CD8-positive, alpha-beta memory T cell (primary cell): ENCODE results near the gene CLEC2L. TPM values are rescaled to one million over a fixed set of nuclear protein-coding genes. Genes with fewer than 3 reads are reported as not detected.

Experiments
- CTCF ChIA-PET: fragments of 350-600 bp; sonication (Branson Sonifier 250); formaldehyde crosslinking; loops from one replicate; lab custom pipeline; 2021; ENCODE audit warnings: antibody characterized with exemption; lab: Charles Lee
- POLR2A ChIA-PET: fragments of 350-600 bp; sonication (Branson Sonifier 250); formaldehyde crosslinking; loops from one replicate; lab custom pipeline; 2021; ENCODE audit warnings: antibody characterized with exemption; lab: Charles Lee
- DNase-seq, 5 donors: peaks; one replicate each; pipeline versions ENCODE4 v3.0.0 to v3.0.0-alpha.2; 2020 to 2022; ENCODE audit warnings: mixed read lengths in 1 of 5
- H3K27ac ChIP-seq: one replicate; pipeline ENCODE4 v1.7.0; 2013; ENCODE audit warnings: low read depth, mild to moderate bottlenecking, low read length, moderate library complexity
- H3K27me3 ChIP-seq: 2 replicates; pipeline ENCODE4 v1.7.0; 2013; ENCODE audit warnings: low read length, mild to moderate bottlenecking; ENCODE audit not compliant: insufficient read depth, poor library complexity, severe bottlenecking
- H3K36me3 ChIP-seq: 2 replicates; pipeline ENCODE4 v1.7.0; 2013; ENCODE audit warnings: mild to moderate bottlenecking, low read length, moderate library complexity; ENCODE audit not compliant: insufficient read depth
- H3K4me1 ChIP-seq: 2 replicates; pipeline ENCODE4 v1.7.0; 2013; ENCODE audit warnings: mild to moderate bottlenecking, low read length, moderate library complexity; ENCODE audit not compliant: insufficient read depth
- H3K4me3 ChIP-seq: 2 replicates; pipeline ENCODE4 v1.7.0; 2013; ENCODE audit warnings: mild to moderate bottlenecking, low read length
- H3K9me3 ChIP-seq: 2 replicates; pipeline ENCODE4 v1.7.0; 2013; ENCODE audit warnings: mild to moderate bottlenecking, low read length
- H3K27ac Mint-ChIP-seq, 8 donors: one replicate each; pipeline ENCODE4 v1.8.0; 2020 to 2021; ENCODE audit warnings: mixed read lengths in 8 of 8, mild to moderate bottlenecking in 6 of 8, inconsistent platforms in 3 of 8, moderate library complexity in 3 of 8
- H3K27me3 Mint-ChIP-seq, 2 donors: one replicate each; pipeline ENCODE4 v1.8.0; 2020 to 2021; ENCODE audit warnings: mixed read lengths in 2 of 2, mild to moderate bottlenecking in 1 of 2, moderate library complexity in 1 of 2
- H3K36me3 Mint-ChIP-seq, 3 donors: one replicate each; pipeline ENCODE4 v1.8.0; 2020 to 2021; ENCODE audit warnings: mixed read lengths in 3 of 3, inconsistent platforms in 1 of 3, mild to moderate bottlenecking in 1 of 3
- H3K4me1 Mint-ChIP-seq, 3 donors: one replicate each; pipeline ENCODE4 v1.8.0; 2020 to 2021; ENCODE audit warnings: mixed read lengths in 3 of 3, inconsistent platforms in 1 of 3, mild to moderate bottlenecking in 1 of 3
- H3K4me3 Mint-ChIP-seq, 7 donors: one replicate each; pipeline ENCODE4 v1.8.0; 2020 to 2021; ENCODE audit warnings: mixed read lengths in 7 of 7, mild to moderate bottlenecking in 6 of 7, moderate library complexity in 4 of 7, inconsistent platforms in 2 of 7
- H3K9me3 Mint-ChIP-seq, 5 donors: one replicate each; pipeline ENCODE4 v1.8.0; 2020 to 2022; ENCODE audit warnings: mixed read lengths in 5 of 5, mild to moderate bottlenecking in 3 of 5, moderate library complexity in 2 of 5, inconsistent platforms in 1 of 5
- polyA plus RNA-seq: library from polyadenylated mRNA; unstranded; fragments of 300-500 nt; fragmentation: Illumina TruSeq; gene quantifications from one replicate; pipeline ENCODE4 v1.2.3, GENCODE V29; 2021
- total RNA-seq, 2 experiments: library from RNA; stranded (reverse); gene quantifications; one replicate each; pipeline ENCODE4 v1.2.3, GENCODE V29; 2021

The CLEC2L gene
- total and polyA plus RNA-seq, 3 experiments from 2014 or later = not detected

DNA sequence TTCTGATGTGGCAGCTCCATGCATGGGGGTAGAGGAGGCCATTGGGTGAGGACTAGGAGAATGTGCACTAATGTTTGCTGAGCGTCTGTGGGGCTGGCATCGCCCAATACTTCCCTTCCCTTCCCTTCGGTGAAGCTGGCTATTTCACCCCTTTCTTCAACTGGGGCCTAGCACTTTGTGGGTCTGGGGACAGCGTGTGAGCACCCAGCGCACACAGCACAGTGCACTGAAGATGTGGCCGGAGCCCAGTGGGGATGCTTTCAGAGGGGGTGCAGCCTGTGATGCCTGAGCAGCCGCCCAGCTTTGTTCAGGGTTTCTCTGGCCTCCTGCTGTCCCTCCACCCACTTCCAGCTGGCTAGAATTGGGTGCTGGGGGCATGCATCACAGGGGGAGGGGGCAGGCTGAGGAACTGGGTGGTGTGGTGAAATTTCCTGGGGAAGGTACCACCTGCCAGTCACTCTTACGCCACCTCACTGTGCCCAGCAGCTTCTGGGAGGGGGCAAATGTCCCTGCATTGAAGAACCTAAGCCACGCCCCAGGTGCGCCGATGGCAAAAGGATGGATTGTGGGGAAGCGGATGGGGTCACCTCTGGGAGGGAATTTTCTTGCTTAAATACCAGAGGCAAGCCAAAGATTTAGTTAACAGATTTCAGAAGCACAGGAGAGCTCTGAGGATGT, 45.5 kb downstream of the CLEC2L start:
- ChIA-PET CTCF (no interaction called here), POLR2A (no interaction called here)
- H3K36me3 ChIP-seq = peaks cover 3% of the 10 kb centered on the region
- H3K27ac ChIP-seq = no peak overlapping the region
- Mint-ChIP-seq H3K27ac (no peak overlapping the region), H3K4me1 (peaks cover 5 to 27% (median 13%) of the 10 kb centered on the region in 3 donors), H3K9me3 (no peaks in the 10 kb centered on the region), H3K4me3 (no peak overlapping the region), H3K36me3 (peaks cover 0 to 29% (median 3%) of the 10 kb centered on the region in 3 donors), H3K27me3 (peaks cover 0 to 1% of the 10 kb centered on the region in 2 donors)
- H3K27me3 ChIP-seq = no peaks in the 10 kb centered on the region
- no peak for DNase-seq
- H3K4me1 ChIP-seq = no peaks in the 10 kb centered on the region
- H3K9me3 ChIP-seq = no peaks in the 10 kb centered on the region
- H3K4me3 ChIP-seq = no peak overlapping the region

DNA sequence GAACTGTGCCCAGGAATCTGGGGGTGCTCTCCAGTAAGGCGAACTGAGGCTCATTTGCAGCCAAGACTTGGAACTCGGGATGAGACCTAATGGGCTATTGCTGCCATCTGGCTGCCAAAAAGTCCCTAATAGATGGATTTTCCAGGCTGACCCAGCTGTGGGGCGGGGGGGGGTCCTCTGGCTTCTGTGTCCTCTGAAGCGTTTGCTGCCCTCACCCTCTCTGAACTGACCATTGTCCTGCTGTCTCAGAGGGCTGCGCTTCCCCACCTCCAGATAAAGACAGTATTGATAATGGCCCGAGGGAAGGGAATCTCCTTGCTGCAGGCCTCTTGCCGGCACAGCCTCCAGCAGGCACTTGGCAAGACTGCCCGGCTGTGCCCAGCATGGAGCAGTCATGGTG, 46.6 kb downstream of the CLEC2L start:
- Mint-ChIP-seq H3K36me3 (peaks cover 0 to 40% (median 1%) of the 10 kb centered on the region in 3 donors), H3K27me3 (peaks cover 0 to 1% of the 10 kb centered on the region in 2 donors), H3K27ac (no peak overlapping the region), H3K4me1 (peaks cover 5 to 16% (median 10%) of the 10 kb centered on the region in 3 donors), H3K9me3 (no peaks in the 10 kb centered on the region), H3K4me3 (no peak overlapping the region)
- H3K27ac ChIP-seq = no peak overlapping the region
- H3K4me3 ChIP-seq = no peak overlapping the region
- DNase-seq = no peak
- no peaks in the 10 kb centered on the region for H3K9me3 ChIP-seq
- no peaks in the 10 kb centered on the region for H3K4me1 ChIP-seq
- POLR2A ChIA-PET = no interaction called here
- no peaks in the 10 kb centered on the region for H3K27me3 ChIP-seq
- H3K36me3 ChIP-seq = peaks cover 9% of the 10 kb centered on the region
- CTCF ChIA-PET = no interaction called here

DNA sequence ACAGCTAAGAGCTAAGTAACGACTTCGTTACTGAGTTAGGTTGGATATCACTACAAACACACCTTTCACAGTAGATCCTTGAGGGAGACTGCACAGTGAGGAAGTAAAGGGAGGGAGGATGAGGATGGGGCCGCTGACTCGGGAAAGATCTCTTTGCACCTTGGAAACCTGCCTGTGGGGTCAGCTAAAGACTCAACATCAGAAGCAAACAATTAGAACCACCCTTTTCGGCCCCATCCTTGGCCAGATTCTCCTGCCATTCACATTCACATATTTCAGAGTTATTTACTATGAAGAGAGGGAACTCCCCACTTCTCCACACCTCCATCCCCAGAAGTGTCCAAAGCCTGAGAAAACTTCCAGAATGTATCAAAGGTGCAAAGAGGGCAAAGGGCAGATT, 47.1 kb downstream of the CLEC2L start:
- H3K27ac ChIP-seq = no peak overlapping the region
- Mint-ChIP-seq H3K36me3 (peaks cover 0 to 45% (median 5%) of the 10 kb centered on the region in 3 donors), H3K9me3 (no peaks in the 10 kb centered on the region), H3K4me3 (no peak overlapping the region), H3K27ac (peak overlapping the region in 1 of 8 donors; percentile 29), H3K4me1 (peaks cover 1 to 11% (median 5%) of the 10 kb centered on the region in 3 donors), H3K27me3 (peaks cover 0 to 1% of the 10 kb centered on the region in 2 donors)
- ChIA-PET POLR2A (no interaction called here), CTCF (no interaction called here)
- no peak for DNase-seq
- no peaks in the 10 kb centered on the region for H3K4me1 ChIP-seq
- no peak overlapping the region for H3K4me3 ChIP-seq
- no peaks in the 10 kb centered on the region for H3K27me3 ChIP-seq
- H3K36me3 ChIP-seq = peaks cover 9% of the 10 kb centered on the region
- no peaks in the 10 kb centered on the region for H3K9me3 ChIP-seq

DNA sequence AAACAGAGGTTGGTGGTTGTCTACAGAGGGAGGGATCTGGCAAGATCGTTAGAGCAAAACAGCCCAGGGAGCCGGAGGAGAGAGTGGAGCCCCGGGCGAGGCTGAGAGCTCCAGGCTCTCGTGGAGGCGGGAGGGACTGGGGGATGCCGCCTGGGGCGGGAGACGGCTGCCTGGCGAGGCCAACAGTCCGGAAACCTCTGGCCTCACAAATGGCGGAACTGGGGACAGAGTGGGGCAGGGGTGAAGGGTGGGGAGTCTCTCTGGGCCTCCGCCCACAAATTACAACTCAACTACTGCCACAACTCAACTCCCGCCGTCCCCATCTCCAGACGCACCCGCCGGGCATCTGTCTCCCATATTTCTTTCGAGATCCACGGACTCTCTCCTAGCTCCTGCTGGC, 47.7 kb downstream of the CLEC2L start:
- Mint-ChIP-seq H3K27ac (peak overlapping the region in 1 of 8 donors; percentile 12), H3K4me3 (no peak overlapping the region), H3K4me1 (peaks cover 1 to 6% (median 2%) of the 10 kb centered on the region in 3 donors), H3K27me3 (peaks cover 0 to 1% of the 10 kb centered on the region in 2 donors), H3K9me3 (no peaks in the 10 kb centered on the region), H3K36me3 (peaks cover 0 to 49% (median 5%) of the 10 kb centered on the region in 3 donors)
- Histone ChIP-seq H3K27me3 (no peaks in the 10 kb centered on the region), H3K4me3 (no peak overlapping the region), H3K27ac (no peak overlapping the region), H3K4me1 (no peaks in the 10 kb centered on the region), H3K36me3 (peaks cover 9% of the 10 kb centered on the region), H3K9me3 (no peaks in the 10 kb centered on the region)
- POLR2A ChIA-PET = no interaction called here
- CTCF ChIA-PET = no interaction called here
- DNase-seq = no peak

DNA sequence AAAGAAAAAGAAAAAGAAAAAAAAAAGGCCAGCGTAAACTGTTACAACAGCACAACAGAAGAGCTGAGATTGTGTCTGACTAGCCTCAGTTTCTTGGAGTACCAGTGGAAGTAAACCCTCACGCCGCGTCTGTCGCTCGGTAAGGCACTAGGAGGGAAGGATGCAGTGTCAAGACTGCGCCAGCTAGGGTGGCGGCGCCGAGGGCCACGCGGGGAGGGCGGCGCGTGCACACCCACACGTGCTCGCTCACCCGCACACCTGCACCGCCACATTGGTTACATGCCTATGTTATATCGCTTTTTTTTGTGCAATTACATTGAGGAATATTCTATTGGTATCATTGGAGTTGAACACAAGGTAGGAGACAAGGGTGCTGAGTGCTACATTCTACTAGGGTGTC, 48.2 kb downstream of the CLEC2L start:
- DNase-seq = no peak
- H3K27ac ChIP-seq = no peak overlapping the region
- peaks cover 0 to 3% (median 1%) of the 10 kb centered on the region in 3 donors for H3K4me1 Mint-ChIP-seq
- H3K4me3 Mint-ChIP-seq = no peak overlapping the region
- H3K36me3 ChIP-seq = peaks cover 9% of the 10 kb centered on the region
- H3K27ac Mint-ChIP-seq = no peak overlapping the region
- H3K27me3 Mint-ChIP-seq = peaks cover 0 to 1% of the 10 kb centered on the region in 2 donors
- no peaks in the 10 kb centered on the region for H3K9me3 Mint-ChIP-seq
- peaks cover 0 to 51% (median 5%) of the 10 kb centered on the region in 3 donors for H3K36me3 Mint-ChIP-seq
- H3K4me1 ChIP-seq = no peaks in the 10 kb centered on the region
- no peaks in the 10 kb centered on the region for H3K27me3 ChIP-seq
- ChIA-PET CTCF (no interaction called here), POLR2A (no interaction called here)
- H3K4me3 ChIP-seq = no peak overlapping the region
- H3K9me3 ChIP-seq = no peaks in the 10 kb centered on the region

DNA sequence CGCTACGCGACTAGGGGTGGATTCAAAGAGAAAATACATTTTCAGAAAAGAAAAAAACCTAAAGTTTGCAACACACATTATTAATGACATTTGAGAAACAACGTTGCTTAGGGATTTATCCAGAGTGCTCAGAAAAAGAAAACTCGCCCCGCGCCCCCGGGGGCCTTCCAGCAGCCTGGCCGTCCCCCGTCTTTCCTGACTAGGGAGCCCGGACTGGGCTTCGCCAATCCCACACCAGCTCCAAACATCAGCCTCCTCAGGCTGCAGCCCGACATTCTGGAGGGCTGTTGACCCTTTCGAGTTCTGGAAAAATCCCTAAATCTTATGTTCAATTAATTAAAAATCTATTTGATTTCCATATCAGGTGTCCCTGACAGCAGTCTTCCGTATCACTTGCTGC, 48.6 kb downstream of the CLEC2L start:
- Mint-ChIP-seq H3K4me3 (no peak overlapping the region), H3K27me3 (peaks cover 0 to 1% of the 10 kb centered on the region in 2 donors), H3K4me1 (peaks cover 0 to 1% (median 1%) of the 10 kb centered on the region in 3 donors), H3K9me3 (no peaks in the 10 kb centered on the region), H3K27ac (no peak overlapping the region), H3K36me3 (peaks cover 0 to 53% (median 6%) of the 10 kb centered on the region in 3 donors)
- H3K9me3 ChIP-seq = no peaks in the 10 kb centered on the region
- no peak overlapping the region for H3K4me3 ChIP-seq
- H3K27ac ChIP-seq = no peak overlapping the region
- peaks cover 9% of the 10 kb centered on the region for H3K36me3 ChIP-seq
- no peaks in the 10 kb centered on the region for H3K4me1 ChIP-seq
- POLR2A ChIA-PET = no interaction called here
- no peaks in the 10 kb centered on the region for H3K27me3 ChIP-seq
- CTCF ChIA-PET = no interaction called here
- no peak for DNase-seq

DNA sequence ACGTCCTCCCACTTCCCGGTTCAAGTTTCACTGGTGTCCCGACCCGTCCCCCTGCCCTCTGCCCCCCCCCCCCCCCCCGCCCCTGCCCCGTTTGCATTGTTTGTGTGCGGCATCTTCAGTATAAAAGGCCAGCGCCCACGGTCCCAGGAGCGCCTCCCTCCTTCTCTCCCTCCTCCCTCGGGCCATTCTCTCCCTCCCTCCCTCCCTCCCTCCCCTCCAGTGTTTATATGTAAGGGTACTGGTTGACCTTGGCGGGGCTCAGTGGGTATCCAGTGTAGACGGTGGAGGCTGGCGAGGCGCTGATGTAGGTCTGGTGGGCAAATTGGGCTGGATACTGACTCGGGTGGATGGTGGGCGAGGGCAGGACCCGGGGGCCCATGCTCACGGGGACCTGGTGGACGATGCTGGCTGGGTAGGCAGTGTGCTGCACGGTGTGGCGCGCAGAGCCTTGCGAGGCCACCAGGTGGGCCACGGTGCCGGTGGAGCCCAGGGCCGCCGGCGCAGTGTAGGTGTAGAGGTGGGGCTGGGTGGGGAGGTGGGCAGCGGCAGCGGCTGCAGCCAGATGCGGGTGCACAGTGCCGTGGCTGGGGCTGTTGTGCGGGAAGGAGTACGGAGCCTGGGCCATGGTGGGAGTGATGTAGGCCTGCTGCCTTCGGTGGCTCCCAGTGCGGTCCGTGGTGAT, 49.4 kb downstream of the CLEC2L start:
- POLR2A ChIA-PET = no interaction called here
- H3K27ac Mint-ChIP-seq = no peak overlapping the region
- CTCF ChIA-PET = no interaction called here
- no peak overlapping the region for H3K27ac ChIP-seq
- H3K4me3 Mint-ChIP-seq = no peak overlapping the region
- H3K36me3 ChIP-seq = peaks cover 9% of the 10 kb centered on the region
- no peak for DNase-seq
- H3K9me3 Mint-ChIP-seq = no peaks in the 10 kb centered on the region
- no peaks in the 10 kb centered on the region for H3K4me1 ChIP-seq
- H3K27me3 Mint-ChIP-seq = peaks cover 0 to 1% of the 10 kb centered on the region in 2 donors
- H3K27me3 ChIP-seq = no peaks in the 10 kb centered on the region
- peaks cover 0 to 1% (median 0%) of the 10 kb centered on the region in 3 donors for H3K4me1 Mint-ChIP-seq
- H3K4me3 ChIP-seq = no peak overlapping the region
- no peaks in the 10 kb centered on the region for H3K9me3 ChIP-seq
- H3K36me3 Mint-ChIP-seq = peaks cover 0 to 56% (median 8%) of the 10 kb centered on the region in 3 donors

DNA sequence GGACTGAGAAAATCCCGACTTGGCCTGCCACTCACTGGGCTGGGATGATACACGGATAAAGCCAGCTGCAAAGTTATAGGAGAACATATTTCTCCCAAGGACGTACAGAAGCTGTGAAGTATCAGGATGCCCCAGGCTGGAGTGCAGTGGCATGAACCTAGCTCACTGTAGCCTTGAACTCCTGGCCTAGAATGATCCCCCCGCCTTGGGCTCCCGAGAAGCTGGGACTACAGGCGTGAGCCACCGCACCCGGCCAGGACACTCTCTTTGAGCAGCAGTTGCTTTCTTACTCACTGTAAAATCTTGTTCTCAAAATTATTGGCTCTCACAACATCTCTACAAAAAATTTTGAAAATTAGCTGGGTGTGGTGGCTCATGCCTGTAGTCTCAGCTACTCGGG, 50.4 kb downstream of the CLEC2L start:
- Histone ChIP-seq H3K4me1 (no peaks in the 10 kb centered on the region), H3K27ac (no peak overlapping the region), H3K27me3 (no peaks in the 10 kb centered on the region), H3K9me3 (no peaks in the 10 kb centered on the region), H3K36me3 (peaks cover 9% of the 10 kb centered on the region), H3K4me3 (no peak overlapping the region)
- Mint-ChIP-seq H3K27me3 (peaks cover 0 to 1% of the 10 kb centered on the region in 2 donors), H3K9me3 (no peaks in the 10 kb centered on the region), H3K36me3 (peaks cover 0 to 59% (median 9%) of the 10 kb centered on the region in 3 donors), H3K4me3 (no peak overlapping the region), H3K27ac (no peak overlapping the region), H3K4me1 (no peaks in the 10 kb centered on the region)
- ChIA-PET CTCF (no interaction called here), POLR2A (no interaction called here)
- DNase-seq = no peak
